Dedifferentiated amniotic fluid mesenchymal stem cell (primary cell): ENCODE measurements around the gene RAP1GAP2.

Experiments
- DNase-seq: peaks from one replicate; pipeline ENCODE4 v3.0.0-alpha.2; 2016; ENCODE audit errors: extremely low spot score

RAP1GAP2 gene

DNA sequence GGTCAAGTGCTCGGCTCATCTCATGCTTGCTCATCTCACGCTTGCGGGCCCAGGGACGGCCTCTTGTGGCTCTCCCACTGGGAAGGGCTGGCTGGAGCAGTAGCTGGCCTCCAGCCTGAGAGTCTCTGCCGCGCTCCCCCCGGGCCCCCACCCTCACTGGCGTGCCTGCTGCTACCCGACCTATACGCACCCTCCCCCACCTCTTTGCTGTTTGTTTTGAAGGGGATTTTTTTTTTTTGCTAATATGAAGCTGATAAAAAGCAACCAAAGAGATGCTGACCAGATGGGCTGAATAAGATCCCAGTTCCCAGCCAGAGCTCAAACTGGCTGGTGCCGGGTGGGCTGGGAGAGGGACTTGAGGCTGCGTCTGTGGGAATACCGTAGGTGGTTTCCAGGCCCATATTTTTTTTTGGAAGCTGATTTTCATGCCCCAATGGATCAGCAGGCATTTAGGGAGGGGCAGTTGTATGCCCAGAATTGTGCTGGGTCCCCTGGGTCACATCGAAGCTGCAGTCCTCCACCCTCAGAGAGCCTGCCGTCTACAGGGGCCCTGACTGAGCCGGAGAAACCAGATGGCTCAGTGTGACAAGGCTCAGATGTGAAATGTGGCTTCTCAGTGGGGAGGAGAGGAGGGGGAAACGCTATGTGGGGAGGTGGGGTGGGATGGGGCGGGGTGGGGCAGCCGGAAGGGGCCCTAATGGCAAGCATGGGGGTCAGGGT lies 115.0 kb downstream of the RAP1GAP2 start:
- no peak for DNase-seq

DNA sequence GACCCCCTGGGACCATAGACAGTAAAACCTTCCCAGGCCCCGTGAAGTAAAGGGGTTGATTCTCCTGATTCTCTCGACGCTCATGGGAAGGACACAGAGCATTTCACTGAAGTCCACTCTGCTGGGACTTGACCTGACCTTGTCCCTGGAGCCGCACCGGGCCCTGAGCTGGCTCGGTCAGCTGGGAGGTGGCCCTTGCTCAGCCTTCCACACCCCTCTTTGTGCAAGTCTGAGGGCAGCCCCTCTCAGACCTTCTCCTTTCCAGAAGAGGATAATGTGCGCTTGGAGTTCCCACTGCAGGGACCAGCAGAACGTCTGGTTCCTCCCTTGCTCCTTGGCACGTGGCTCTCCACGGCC lies 115.5 kb downstream of the RAP1GAP2 start:
- DNase-seq, result no peak

DNA sequence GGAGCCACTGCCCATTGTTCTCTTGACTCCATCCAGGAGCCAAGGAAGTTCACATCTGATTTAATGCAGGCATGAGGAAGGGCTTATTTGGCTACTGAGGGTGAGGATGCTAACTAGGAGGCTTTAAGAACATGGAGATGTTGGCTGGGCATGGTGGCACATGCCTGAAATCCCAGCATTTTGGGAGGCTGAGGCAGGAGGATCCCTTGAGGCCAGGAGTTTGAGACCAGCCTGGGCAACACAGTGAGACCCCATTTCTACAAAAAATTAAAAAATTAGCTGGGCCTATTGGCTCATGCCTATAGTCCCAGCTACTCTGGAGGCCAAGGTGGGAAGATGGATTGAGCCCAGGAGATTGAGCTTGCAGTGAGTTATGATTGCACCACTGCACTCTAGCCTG lies 116.5 kb downstream of the RAP1GAP2 start:
- DNase-seq, result no peak

DNA sequence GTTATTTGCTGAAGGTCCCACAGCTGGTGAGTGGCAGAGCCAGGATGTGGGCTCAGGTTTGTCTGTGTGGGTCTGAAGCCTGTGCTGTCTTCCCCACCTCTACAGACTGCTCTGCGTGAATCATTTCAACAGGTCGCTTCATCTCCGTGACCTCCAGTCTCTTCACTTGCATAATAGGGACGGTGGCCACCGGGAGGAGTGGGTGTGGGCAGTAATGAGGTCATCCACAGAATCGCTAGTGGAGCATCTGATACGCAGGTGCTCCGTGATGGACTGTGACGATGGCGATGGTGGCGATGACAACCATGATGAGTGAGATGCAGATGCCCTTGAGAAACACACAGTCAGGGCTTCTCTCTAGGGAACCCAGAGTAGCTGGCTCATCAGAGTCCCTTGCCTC lies 120.2 kb downstream of the RAP1GAP2 start:
- DNase-seq, result no peak

DNA sequence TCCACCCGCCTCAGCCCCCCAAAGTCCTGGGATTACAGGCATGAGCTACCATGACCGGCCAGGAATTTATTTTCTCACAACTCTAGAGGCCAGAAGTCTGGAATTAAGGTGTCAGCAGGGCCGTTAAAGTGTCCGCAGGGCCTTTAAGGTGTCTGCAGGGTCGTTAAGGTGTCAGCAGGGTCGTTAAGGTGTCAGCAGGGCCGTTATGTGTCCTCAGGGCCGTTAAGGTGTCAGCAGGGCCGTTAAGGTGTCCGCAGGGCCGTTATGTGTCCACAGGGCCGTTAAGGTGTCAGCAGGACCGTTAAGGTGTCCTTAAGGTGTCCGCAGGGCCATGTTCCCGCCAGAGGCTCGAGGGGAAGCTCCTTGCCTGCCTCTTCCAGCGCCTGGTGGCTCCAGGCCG lies 125.2 kb downstream of the RAP1GAP2 start:
- no peak for DNase-seq

DNA sequence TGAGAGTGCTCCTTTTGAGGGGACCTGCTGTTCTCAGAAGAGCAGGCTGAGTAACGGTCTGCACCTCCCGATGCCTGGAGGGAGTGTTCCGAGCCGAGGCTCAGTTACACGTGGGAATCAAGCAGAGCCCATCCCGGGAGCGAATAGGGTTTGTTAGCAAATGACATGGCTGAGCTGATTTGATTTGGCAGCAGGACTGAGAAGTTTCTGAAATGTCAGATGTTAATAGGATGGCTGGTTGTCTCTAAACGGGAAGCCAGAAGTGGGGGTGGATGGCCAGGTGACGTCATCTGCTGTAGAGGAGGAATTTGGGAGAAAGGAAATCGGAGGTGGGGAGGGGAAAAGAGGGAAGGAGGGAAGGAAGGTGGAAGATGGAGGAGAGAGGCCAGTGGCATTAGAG lies 128.0 kb downstream of the RAP1GAP2 start:
- DNase-seq, result no peak

DNA sequence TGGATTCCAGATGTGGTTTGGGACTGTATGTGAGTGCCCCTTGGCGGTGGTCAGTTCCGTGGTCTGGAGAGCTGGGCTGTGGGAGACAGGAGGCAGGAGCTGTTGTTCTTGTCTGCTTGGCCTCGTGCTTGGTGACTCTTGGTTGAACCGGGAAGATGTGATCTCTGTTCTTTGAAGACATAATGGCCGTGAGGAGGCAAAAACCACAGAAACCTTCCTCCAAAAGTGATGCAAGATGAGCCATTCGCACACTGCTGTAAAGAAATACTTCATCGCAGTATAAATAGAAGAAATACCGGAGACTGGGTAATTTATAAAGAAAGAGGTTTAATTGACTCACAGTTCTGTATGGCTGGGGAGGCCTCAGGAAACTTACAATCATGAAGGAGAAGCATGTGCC lies 128.8 kb downstream of the RAP1GAP2 start:
- DNase-seq, result no peak

DNA sequence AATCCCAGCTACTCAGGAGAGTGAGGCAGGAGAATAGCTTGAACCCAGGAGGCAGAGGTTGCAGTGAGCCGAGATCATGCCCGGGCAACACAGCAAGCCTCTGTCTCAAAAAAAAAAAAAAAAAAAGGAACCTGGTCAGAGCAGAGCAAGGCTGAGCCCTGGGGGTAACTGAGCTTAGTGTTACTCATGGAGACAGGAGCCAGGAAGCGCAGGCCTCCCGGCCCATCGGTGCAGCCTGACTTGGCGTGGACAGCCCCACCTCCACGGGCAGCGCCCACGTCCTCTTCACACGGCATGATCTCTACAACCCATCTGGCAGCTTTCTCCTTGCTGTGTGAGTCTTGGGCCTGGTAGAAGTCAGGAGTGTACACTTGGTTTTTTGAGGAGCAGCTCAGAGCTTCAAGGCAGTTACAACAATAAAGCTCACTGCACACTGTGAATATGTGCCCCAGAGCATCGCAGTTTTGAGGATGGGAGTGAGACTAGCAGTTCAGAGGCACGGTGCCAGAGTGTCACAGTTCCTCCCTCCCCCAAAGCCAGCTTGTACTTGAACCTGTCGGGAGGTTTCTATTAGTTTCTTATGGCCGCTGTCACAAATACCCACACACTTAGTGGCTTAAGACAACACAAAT lies 129.9 kb downstream of the RAP1GAP2 start:
- DNase-seq, result no peak

DNA sequence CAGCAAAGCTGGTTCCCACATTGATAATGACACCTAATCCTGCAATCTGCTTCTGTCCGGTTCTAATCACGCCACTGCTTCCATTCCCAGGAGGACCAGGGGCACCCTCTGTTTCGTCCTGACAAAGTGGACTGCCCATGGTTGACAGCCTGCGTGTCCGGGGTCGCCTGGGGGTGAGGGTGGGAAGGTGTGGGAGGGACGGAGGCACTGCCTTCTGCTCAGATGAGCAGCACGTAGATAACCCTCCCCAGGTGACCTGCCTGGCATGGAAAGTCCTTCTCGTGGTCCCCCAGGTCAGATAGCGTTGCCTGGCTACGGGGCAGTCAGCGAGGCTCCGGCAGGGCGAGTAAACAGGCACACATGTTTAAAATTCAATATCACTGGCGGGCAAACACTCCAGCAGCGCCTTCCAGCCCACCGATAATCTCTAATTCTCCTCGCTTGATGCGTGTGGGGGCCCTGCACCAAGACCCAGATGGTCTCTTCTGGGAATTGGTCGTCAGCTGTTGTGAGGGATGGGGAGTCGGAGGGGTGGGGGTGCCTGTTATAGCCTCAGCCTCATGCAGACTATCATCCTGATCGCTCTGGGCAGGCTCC lies 132.2 kb downstream of the RAP1GAP2 start:
- DNase-seq, result no peak

DNA sequence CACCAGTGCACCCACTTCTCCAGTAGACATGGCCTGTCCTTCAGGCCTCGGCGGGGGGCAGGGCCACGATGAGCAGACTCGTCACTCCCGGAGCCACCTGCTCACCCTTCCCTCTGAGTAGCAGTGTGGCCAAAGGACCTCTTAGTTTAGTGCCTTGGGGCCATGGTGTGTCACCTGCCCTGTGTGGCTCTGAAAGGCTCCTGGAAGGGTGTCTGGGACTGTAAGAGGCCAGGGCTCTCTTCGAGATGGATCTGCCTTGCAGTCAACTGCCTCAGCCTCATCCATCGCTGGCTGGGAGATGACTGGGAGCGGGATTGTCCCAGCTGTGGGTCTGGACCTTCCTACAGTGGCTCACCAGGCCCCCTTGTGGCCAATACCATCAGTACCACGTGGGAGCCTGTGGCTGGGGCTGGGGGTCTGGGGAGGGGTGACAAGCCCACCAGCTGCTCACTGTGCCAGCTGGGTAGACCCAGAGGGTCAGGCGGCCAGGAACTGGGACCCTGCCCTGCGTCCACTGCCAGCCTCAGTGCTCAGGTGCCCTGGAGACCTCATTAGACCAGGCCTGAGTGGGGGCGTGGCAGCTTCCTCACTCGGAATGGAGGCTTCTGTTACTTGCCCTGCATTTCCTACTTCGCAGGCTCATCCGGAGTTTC lies 133.8 kb downstream of the RAP1GAP2 start:
- DNase-seq, result no peak

DNA sequence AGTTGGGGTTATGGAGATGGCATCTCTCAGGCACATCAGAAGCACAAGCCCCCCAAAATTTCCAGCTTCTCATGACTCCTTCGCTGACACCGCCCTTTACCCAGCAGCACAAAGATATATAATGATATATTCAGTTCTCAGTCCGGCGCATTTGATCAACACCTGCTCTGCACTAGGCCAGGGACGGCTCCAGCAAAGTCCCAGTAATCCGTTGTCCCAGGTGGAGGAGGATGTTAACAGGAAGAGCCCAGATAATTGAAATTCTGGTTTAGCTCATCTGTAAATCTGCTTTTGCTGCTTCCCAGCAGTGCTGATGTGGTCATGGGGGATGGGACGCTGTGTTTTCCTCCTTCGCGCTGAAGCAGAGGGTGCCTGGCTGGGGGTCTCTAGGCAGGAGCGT lies 135.6 kb downstream of the RAP1GAP2 start:
- no peak for DNase-seq

DNA sequence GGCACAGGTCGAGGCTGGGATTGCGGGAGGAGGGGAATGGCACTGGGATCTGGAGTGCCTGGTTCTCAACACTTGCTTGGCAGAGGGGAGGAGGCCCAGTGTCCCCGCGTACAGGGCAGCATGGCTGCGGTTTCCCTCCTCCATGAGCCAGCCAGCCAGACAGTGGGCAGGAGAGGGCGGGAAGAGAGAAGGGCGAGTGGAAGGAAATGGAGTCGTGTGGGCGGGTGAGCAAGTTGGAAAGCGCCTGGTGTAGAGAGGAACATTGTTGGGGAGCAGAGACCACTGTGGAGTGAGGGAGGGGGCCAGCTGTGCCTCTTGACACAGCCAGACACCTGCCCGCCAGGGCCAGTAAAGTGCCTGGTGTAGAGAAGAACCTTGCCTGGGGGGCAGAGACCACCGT lies 136.7 kb downstream of the RAP1GAP2 start:
- no peak for DNase-seq

DNA sequence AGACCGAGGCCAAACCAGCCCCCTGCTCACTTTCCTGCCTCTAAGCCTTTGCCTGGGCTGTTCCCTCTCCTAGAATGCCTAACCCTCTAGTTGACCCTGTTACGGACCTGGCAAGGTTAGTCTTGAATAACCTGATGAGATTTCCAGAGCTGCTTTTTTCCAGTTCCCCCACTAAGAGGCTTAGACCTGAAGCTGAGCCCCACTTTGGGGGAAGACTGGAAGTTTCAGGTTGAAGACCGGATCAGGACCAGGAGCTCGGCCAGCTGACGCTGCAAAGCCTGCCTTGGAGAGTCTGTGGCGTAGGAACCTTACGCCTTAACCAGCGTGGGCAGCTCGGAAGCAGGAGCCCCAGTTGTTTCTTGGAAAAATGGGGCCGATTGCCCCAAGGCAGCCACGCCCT lies 137.4 kb downstream of the RAP1GAP2 start:
- no peak for DNase-seq

DNA sequence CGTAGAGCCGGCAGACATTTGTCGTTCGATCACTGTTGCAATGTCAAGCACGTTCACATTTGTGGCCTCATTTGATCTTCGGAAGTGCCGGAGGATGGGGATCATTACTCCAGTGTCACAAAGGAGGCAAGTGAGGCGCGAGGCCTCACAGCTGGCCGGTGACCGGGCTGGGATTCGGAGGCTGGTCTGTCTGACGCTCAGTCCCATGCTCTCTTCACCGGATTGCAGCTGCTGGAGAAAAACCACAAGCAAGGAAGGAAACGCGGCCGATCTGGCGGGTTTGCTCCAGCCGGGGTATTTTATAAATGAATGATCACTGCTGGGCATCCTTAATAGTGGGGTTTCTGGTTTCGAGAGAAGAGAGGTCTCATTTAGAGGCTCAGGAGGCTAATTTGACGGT lies 139.4 kb downstream of the RAP1GAP2 start:
- no peak for DNase-seq

DNA sequence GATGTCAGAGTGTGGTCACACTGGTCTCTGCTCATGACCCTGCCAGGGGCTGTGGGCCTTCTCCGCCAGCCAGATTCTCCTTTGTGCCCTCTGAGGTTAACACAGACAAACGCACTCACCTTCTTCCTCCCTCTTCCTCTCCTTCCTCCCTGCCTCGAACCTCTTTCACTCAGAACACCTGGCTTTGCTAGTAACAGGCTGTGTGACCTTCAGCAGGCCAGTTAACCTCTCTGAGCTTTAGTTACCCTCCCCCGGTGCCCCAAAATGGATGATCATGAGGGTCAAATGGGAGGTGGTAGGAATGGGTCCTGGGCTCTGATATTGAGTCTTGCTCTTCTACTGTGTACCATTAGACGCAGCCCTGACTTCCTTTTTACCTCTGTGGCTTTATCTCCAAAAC lies 140.1 kb downstream of the RAP1GAP2 start:
- no peak for DNase-seq

DNA sequence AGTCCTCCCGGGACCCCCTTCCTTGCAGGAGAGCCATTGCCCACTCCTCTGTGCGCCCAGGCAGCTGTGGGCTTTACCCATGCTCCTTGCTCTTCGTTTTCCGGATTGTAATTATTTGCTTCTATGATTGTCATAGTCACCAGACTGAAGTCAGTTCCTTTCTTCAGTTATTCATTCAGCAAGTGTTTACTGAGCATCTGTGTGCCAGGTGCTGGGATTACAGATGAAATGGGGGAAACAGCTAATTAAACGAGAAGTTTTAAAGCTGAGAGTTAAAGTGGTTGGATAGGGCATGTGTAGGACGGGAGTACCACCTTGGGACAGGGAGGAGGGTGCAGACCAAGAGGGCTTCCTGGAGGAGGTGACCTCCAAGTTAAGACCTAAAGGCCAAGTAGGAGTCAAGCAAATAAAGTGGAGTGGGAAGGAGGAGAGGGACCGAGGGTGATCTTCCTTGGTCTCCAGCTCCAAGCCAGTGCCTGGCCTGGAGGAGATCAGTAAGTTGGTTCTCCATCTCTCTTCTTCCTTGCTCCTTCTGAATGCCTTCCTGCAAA lies 140.6 kb downstream of the RAP1GAP2 start:
- DNase-seq, result no peak

DNA sequence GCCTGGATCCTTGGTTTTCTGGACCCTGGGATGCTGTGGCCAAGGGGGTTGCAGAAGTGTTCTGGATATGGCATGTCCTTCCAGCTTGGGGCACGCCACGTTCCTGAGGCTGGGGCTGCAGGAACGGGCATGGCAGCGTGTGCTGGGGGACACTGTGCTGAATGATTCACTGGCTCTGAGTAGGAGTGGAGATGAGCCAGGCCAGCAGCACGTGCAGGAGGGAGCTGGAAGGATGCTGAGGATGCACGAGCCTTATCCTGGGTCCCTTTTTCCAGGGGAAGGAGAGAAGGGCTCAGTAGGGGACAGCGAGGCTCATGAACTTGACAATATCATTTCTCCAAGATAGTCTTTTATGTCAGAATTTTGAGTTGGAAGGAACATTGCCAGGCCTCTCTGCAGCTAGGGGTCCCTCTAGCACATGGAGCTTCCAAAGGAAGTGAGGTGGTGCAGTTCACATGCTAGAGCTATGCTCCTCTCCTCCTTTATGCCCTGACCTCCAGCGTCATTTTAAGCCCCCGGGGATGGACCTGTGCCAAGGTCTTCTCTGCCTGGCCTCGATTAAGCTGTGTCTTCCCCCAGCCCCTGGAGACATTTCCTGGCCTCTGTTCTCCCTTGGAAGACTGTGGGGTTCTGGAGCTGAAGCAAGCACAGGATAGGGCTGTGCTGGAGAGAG lies 141.2 kb downstream of the RAP1GAP2 start:
- no peak for DNase-seq

DNA sequence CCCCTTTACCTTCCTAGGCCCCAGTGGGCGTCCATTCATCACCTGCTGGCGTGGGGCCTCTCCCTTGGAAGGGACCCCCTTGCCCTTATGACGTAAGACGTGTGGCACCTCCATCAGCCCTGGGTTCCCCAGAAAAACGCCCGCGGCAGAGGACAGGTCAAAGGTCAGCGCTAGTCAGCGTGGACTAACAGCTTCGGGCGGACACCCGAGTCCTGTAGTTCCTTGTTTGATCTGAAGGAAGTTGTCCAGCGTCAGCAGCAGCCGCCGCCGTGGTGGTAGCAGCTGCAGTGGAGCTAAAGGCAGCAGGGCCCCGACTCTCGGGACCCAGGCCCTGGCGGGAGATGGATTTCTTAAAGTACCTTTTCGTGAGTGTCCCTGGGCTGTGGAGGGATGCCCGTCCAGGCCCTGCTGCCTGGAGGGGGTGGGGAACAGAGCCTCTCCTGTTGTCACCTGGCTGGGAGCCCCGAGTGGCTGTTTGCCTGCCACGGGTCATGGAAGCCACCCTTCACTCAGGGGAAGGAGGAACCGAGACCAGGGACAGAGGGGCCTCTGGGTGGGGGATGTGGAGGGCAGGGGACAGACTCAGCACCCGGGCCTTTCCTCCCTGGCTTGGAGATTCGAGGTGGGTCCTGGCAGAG lies 143.6 kb downstream of the RAP1GAP2 start:
- no peak for DNase-seq

DNA sequence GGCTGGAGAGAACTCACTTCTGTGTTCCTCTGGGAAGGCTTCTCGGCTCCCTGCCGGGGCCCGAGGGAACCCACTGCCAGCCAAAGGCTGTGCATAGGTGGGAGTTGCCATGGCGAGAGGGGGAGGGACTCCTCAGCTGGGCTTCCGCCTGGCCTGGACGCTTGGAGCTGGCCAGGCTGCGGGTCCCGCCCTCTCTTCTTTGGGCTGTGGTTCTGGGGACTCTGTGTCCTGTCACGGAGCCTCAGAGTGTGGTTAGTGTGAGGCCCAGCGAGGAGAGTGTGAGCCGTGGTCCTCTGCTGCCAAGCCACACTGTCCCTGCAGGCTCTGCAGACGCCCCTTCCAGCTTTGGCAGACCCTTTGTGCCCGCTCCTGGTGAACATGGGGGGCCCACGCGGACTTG lies 144.1 kb downstream of the RAP1GAP2 start:
- no peak for DNase-seq

DNA sequence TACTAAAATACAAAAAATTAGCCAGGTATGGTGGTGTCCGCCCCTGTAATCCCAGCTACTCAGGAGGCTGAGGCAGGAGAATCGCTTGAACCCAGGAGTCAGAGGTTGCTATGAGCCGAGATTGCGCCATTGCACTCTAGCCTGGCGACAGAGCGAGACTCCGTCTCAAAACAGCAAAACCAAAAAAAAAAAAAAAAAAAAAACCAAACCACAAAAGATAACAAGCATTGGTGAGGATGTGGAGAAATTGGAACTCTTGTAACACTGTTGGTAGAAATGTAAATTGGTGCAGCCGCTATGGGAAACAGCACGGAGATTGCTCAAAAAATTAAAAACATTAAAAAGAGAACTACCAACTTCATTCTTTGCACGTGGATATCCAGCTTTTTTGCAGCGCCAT lies 147.7 kb downstream of the RAP1GAP2 start:
- no peak for DNase-seq

DNA sequence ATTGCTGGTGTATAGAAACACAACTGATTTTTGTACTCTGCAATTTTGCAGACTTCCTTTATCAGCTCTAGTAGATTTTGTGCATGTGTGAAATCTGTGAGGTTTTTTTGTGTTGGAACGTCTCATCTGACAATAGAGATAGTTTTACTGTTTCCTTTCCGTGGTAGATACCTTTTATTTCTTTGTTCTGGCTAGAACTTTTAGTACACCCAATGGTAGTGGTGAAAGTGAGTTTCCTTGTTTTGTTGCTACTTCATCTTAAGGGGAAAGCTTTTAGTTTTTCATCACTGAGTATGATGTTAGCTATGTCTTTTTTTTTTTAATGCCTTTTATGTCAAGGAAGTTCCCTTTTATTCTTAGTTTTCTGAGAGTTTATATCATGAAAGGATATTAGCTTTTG lies 149.1 kb downstream of the RAP1GAP2 start:
- DNase-seq, result no peak

DNA sequence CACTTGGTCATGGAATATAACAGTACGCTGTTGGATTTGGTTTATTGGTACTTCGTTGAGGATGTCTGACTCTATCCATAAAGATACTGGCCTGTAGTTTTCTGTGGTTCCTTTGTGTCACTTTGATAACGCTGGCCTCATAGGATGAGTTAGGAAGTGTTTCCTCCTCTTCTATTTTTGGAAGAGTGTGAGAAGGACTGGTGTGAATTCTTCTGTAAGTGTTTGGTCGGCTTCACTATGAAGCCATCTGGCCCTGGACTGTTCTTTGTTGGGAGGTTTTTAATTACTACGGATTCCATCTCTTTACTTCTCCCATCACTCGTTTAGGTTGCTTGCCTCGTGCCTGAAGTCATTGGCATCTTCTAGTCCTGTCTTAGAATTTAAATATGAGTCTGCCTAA lies 149.9 kb downstream of the RAP1GAP2 start:
- no peak for DNase-seq
